ENCODE data around the gene ZFP2.

- TF ChIP-seq ZNF383 (CRISPR knock-in tag; IDR thresholded peaks at IDR 0.05; ENCODE audit: borderline replicate concordance) (no peak), CTCF (CRISPR knock-in tag; IDR thresholded peaks at IDR 0.05) (no peak), ZNF788 (CRISPR knock-in tag; IDR thresholded peaks at IDR 0.05; ENCODE audit: borderline replicate concordance) (no peak), ELK4 (CRISPR knock-in tag; IDR thresholded peaks at IDR 0.05; ENCODE audit: borderline replicate concordance) (no peak), ELF4 (CRISPR knock-in tag; IDR thresholded peaks at IDR 0.05; ENCODE audit: borderline replicate concordance) (no peak), POLR2AphosphoS5 (IDR thresholded peaks at IDR 0.05; ENCODE audit: low read depth, low read length) (no peak), ZSCAN21 (CRISPR knock-in tag; IDR thresholded peaks at IDR 0.05; ENCODE audit: borderline replicate concordance) (no peak)
These were observed 7.1 kb downstream of the ZFP2 start for GRCh38 chr5:178902849-178903248.
